ENCODE data around the gene TBC1D19. TPM values are rescaled to one million over a fixed set of nuclear protein-coding genes. Genes with fewer than 3 reads are reported as not detected.

Gene TBC1D19
- total and polyA plus RNA-seq, 9 of the 15 experiments (the other 6 are each of a cell fraction or from before 2014, with no cell fraction given), result 0.73 to 5.6 (median 3.7) TPM

DNA sequence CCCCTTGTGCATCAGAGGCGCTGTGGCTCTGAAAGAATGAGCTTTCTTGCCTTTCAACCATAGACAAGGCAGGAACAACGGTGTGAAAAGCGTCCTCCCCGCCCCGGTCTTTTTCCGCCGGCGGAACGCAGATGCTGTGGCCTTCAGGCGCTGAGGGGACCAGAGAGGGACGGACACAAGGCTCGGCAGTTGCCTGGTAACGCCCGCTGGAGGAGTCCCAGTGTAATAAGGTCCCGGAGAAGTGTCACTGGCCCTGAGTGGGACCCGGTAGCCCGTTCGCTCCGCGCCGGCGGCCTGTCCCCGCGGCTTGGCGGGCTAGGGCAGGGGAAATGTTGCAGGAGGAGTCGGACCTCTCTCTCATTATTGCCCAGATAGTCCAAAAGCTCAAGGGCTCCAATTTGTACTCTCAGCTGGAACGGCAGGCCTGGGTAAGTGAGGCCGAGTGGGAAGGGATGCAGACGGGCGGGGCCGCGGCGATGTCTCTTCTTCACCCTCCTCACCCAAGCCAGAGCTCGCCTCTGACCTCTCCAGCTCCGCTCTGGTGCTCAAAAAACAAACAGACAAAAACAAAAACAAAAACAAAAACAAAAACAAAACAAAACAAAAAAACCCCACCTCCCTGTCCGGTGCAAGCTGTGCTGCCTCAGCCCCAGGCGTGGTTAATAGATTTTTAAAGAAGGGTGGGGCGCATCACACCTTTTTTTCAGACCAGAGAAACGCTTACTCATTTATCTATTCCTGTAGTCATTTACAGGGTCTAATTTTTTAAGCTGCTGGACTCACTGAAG is at the start of gene TBC1D19 (continued):
- TF ChIP-seq RFX5 (IDR thresholded peaks at IDR 0.05; ENCODE audit: low read depth, low read length) (no peak), NR3C1 (CRISPR knock-in tag; IDR thresholded peaks at IDR 0.05) (no peak), SMAD1 (IDR thresholded peaks at IDR 0.05; ENCODE audit: low read depth, low read length, partially characterized antibody) (peak; percentile 72), RBFOX2 (IDR thresholded peaks at IDR 0.05; ENCODE audit: low read depth, low read length) (peak; percentile 78), KHSRP (IDR thresholded peaks at IDR 0.05) (no peak), CTCF (IDR thresholded peaks at IDR 0.05 in 2 of 3, conservative IDR thresholded peaks at IDR 0.05 in 1 of 3; ENCODE audit: insufficient read depth in 2 of 3, low read depth in 1 of 3, low read length in 3 of 3) (peak in 1 of 3 experiments; percentile 19; a peak in 1 of 6 replicates), TRIM28 (IDR thresholded peaks at IDR 0.05) (no peak; the same call in 1 of the 2 replicates), NR2F6 (CRISPR knock-in tag; IDR thresholded peaks at IDR 0.05) (no peak), HDGF (IDR thresholded peaks at IDR 0.05) (no peak), MYBL2 (IDR thresholded peaks at IDR 0.05; ENCODE audit: low read depth) (peak; percentile 31; the same call in 1 of the 2 replicates), MYBL2 (CRISPR knock-in tag; IDR thresholded peaks at IDR 0.05; ENCODE audit: borderline replicate concordance) (no peak), LARP7 (IDR thresholded peaks at IDR 0.05) (no peak), CTBP1 (IDR thresholded peaks at IDR 0.05; ENCODE audit: borderline replicate concordance) (peak; percentile 82; the same call in 1 of the 2 replicates), TAL1 (IDR thresholded peaks at IDR 0.05) (no peak), FOXJ3 (CRISPR knock-in tag; IDR thresholded peaks at IDR 0.05) (no peak), E2F5 (CRISPR knock-in tag; IDR thresholded peaks at IDR 0.05) (no peak), POLR3A (IDR thresholded peaks at IDR 0.05; ENCODE audit: borderline replicate concordance, extremely low read depth, insufficient read depth, insufficient read length) (no peak), PHB2 (IDR thresholded peaks at IDR 0.05; ENCODE audit: low read depth) (no peak), ZNF717 (CRISPR knock-in tag; IDR thresholded peaks at IDR 0.05) (no peak), CBX5 (IDR thresholded peaks at IDR 0.05; ENCODE audit: borderline replicate concordance, low read depth) (0 out of 2 replicates have a peak, but pooled peaks have one; percentile 75), ZNF174 (CRISPR knock-in tag; IDR thresholded peaks at IDR 0.05) (no peak), HDAC2 (IDR thresholded peaks at IDR 0.05) (no peak), CSDE1 (IDR thresholded peaks at IDR 0.05) (peak in 1 of 2 experiments; percentile 71; a peak in 2 of 4 replicates), SMARCA4 (IDR thresholded peaks at IDR 0.05) (0 out of 2 replicates have a peak, but pooled peaks have one; percentile 19), MBD2 (IDR thresholded peaks at IDR 0.05; ENCODE audit: borderline replicate concordance, low read depth) (no peak; the same call in 1 of the 2 replicates), ATF2 (CRISPR knock-in tag; IDR thresholded peaks at IDR 0.05) (no peak), ZNF133 (CRISPR knock-in tag; IDR thresholded peaks at IDR 0.05) (no peak)
